ENCODE data around the gene ARHGAP5. TPM values are rescaled to one million over a fixed set of nuclear protein-coding genes. Genes with fewer than 3 reads are reported as not detected.
"Not testable (repeated sequence)": the region's sequence is repeated elsewhere in the genome, so short reads cannot be mapped to it uniquely, and the experiment has no call there.

The ARHGAP5 gene
- total RNA-seq, 6 experiments from 2014 or later = 32.0 to 60.5 (median 50.1) TPM

GRCh38 chr14:32121948-32122347 is 44.8 kb downstream of the ARHGAP5 start:
- ATAC-seq (no peak), DNase-seq (no peak)
- Histone ChIP-seq H3K36me3 (peaks cover 0 to 5% (median 0%) of the 10 kb centered on the region in 4 donors), H3K27ac (no peak overlapping the region), H3K27me3 (no peaks in the 10 kb centered on the region), H3K4me1 (no peaks in the 10 kb centered on the region), H3K9me3 (no peaks in the 10 kb centered on the region), H3K4me3 (no peak overlapping the region)
- no peak for TF ChIP-seq POLR2A (IDR thresholded peaks at IDR 0.05)
- no peak for TF ChIP-seq CTCF (IDR thresholded peaks at IDR 0.05)
- intact Hi-C loops (cut with DNase I) = no loop called here
- 100% methylated on average over 1 of the region's 1 CpG for WGBS (ENCODE audit: insufficient coverage, low coverage, low lambda C conversion rate, missing lambda C conversion rate)

DNA sequence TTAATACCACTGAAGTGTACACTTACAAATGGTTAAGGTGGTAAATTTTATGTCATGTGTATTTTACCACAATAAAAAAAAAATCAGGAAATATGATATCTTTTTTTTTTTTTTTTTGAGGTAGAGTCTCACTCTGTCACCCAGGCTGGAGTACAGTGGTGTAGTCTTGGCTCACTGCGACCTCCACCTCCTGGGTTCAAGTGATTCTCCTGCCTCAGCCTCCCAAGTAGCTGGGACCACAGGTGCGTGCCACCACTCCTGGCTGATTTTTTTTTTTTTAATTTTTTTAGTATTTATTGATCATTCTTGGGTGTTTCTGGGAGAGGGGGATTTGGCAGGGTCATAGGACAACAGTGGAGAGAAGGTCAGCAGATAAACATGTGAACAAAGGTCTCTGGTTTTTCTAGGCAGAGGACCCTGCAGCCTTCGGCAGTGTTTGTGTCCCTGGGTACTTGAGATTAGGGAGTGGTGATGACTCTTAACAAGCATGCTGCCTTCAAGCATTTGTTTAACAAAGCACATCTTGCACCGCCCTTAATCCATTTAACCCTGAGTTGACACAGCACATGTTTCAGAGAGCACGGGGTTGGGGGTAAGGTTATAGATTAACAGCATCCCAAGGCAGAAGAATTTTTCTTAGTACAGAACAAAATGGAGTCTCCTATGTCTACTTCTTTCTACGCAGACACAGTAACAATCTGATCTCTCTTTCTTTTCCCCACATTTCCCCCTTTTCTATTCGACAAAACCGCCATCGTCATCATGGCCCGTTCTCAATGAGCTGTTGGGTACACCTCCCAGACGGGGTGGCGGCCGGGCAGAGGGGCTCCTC is 50.0 kb downstream of the ARHGAP5 start:
- ATAC-seq; H3K27me3 ChIP-seq; H3K4me1 ChIP-seq; H3K36me3 ChIP-seq; H3K4me3 ChIP-seq; H3K9me3 ChIP-seq; H3K27ac ChIP-seq; DNase-seq; intact Hi-C loops (cut with DNase I): not testable (repeated sequence)
- WGBS (ENCODE audit: insufficient coverage, low coverage, low lambda C conversion rate, missing lambda C conversion rate) = 86% methylated on average over 7 of the region's 13 CpGs

DNA sequence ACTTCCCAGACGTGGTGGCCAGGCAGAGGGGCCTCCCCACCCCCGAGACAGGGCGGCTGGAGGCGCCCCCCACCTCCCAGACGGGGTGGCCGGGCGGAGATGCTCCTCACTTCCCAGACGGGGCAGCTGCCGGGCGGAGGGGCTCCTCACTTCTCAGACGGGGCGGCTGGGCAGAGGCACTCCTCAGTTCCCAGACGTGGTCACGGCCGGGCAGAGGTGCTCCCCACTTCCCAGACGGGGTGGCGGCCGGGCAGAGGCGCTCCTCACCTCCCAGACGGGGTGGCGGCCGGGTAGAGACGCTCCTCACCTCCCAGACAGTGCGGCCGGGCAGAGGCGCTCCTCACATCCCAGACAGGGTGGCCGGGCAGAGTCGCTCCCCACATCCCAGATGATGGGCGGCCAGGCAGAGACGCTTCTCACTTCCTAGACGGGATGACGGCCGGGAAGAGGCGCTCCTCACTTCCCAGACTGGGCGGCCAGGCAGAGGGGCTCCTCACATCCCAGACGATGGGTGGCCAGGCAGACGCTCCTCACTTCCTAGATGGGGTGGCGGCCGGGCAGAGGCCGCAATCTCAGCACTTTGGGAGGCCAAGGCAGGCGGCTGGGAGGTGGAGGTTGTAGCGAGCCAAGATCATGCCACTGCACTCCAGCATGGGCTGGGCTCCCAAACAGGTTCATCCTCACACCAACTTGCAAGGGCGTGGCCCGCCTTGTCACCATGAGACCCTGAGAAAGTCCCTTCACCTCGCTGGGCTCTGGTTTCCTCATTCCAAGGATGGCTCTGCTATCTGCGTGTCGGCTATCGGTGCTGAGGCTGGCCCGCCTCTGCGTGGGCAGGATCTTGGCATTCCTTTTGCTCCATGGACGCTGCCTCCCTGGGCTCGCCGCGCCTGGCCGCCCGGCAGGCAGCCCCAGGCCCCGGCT is 50.9 kb downstream of the ARHGAP5 start:
- H3K9me3 ChIP-seq; ATAC-seq; H3K27me3 ChIP-seq; H3K36me3 ChIP-seq; H3K4me3 ChIP-seq; intact Hi-C loops (cut with DNase I); DNase-seq; H3K4me1 ChIP-seq; H3K27ac ChIP-seq: not testable (repeated sequence)
- 98% methylated on average over 16 of the region's 57 CpGs for WGBS (ENCODE audit: insufficient coverage, low coverage, low lambda C conversion rate, missing lambda C conversion rate)

DNA sequence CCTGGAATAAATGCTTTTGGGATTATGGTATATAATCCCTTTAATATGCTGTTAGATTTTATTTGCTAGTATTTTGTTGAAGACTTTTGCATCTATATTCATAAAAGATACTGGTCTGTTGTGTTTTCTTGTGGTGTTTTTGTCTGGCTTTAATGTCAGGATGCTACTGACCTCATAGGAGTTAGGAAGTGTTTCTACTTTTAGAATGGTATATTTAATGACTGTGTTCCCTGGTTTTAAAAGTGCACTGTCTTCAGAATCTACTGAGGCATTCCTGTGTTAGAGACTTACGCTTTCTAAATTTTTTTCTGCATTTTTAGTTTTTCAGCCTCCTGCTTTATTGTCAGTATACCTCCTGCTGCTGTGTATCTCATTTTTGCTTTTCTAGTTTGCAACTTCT is 51.6 kb downstream of the ARHGAP5 start:
- intact Hi-C loops (cut with DNase I) = no loop called here
- no peaks in the 10 kb centered on the region for H3K9me3 ChIP-seq
- H3K4me1 ChIP-seq = no peaks in the 10 kb centered on the region
- no peaks in the 10 kb centered on the region for H3K27me3 ChIP-seq
- H3K4me3 ChIP-seq = no peak overlapping the region
- DNase-seq (no peak), ATAC-seq (no peak)
- no peak overlapping the region for H3K27ac ChIP-seq
- 77% methylated on average over 1 of the region's 1 CpG for WGBS (ENCODE audit: insufficient coverage, low coverage, low lambda C conversion rate, missing lambda C conversion rate)
- peaks cover 0 to 5% (median 0%) of the 10 kb centered on the region in 4 donors for H3K36me3 ChIP-seq
- TF ChIP-seq POLR2A (IDR thresholded peaks at IDR 0.05) = no peak
- TF ChIP-seq CTCF (IDR thresholded peaks at IDR 0.05) = no peak

DNA sequence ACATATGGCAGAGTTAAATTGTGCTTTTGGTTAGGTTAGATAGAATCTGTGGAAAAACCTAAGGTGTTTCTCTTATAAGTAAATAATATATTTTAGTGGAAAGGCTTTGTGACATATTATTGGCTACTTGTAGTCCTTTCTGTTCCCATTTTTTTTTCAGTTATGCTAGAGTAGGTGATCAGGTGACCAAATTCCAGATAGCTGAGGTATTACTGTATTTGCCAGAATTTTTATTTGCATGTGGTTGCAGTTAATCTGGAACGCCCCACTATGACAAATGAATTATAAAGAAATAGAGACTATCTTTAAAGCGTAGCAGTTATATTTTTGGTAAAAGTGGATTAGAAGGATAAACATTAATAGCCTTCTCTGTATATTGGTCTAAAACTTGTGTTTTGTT is 52.0 kb downstream of the ARHGAP5 start:
- Histone ChIP-seq H3K27me3 (no peaks in the 10 kb centered on the region), H3K9me3 (no peaks in the 10 kb centered on the region), H3K4me1 (no peaks in the 10 kb centered on the region), H3K36me3 (peaks cover 0 to 5% (median 0%) of the 10 kb centered on the region in 4 donors), H3K27ac (no peak overlapping the region), H3K4me3 (no peak overlapping the region)
- TF ChIP-seq CTCF (IDR thresholded peaks at IDR 0.05) = no peak
- no peak for TF ChIP-seq POLR2A (IDR thresholded peaks at IDR 0.05)
- WGBS (ENCODE audit: insufficient coverage, low coverage, low lambda C conversion rate, missing lambda C conversion rate) = 61% methylated on average over 2 of the region's 2 CpGs
- intact Hi-C loops (cut with DNase I) = no loop called here
- DNase-seq = no peak
- peak in 1 of 4 donors; percentile 74 for ATAC-seq

DNA sequence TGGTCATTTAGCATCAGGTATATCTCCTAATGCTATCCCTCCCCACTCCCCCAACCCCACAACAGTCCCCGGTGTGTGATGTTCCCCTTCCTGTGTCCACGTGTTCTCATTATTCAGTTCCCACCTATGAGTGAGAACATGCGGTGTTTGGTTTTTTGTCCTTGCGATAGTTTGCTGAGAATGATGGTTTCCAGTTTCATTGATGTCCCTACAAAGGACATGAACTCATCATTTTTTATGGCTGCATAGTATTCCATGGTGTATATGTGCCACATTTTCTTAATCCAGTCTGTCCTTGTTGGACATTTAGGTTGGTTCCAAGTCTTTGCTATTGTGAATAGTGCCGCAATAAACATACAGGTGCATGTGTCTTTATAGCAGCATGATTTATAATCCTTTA is 54.6 kb downstream of the ARHGAP5 start:
- H3K4me1 ChIP-seq = not testable (repeated sequence)

More for the DNA sequence above, 54.6 kb downstream of the ARHGAP5 start:
- H3K27me3 ChIP-seq; H3K36me3 ChIP-seq; H3K9me3 ChIP-seq; H3K27ac ChIP-seq; H3K4me3 ChIP-seq; intact Hi-C loops (cut with DNase I); ATAC-seq; DNase-seq: not testable (repeated sequence)
- 88% methylated on average over 4 of the region's 5 CpGs for WGBS (ENCODE audit: insufficient coverage, low coverage, low lambda C conversion rate, missing lambda C conversion rate)
